ENCODE results near the gene GRIK2.

DNA sequence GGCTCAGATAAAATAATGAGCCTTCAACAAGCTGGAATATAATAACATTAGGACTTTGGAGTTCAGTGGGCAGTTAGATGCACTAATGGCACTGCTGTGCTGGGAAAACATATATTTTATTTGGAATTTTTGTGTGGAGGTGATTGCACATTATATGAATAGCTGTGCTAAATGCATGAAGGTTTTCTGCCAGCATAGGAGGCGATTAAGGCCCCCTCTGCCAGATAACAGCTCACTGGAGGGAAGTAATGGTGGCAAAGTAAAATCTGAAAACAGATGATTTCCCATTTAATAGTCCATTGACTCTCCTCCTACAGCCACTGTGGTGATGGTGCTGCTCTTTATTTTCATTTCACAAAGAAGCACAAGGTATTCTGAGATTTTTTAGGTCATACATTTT, 326.0 kb downstream of the GRIK2 start:
- no peak for TF ChIP-seq POLR2A (IDR thresholded peaks at IDR 0.05)
- TF ChIP-seq, protein P1, sequence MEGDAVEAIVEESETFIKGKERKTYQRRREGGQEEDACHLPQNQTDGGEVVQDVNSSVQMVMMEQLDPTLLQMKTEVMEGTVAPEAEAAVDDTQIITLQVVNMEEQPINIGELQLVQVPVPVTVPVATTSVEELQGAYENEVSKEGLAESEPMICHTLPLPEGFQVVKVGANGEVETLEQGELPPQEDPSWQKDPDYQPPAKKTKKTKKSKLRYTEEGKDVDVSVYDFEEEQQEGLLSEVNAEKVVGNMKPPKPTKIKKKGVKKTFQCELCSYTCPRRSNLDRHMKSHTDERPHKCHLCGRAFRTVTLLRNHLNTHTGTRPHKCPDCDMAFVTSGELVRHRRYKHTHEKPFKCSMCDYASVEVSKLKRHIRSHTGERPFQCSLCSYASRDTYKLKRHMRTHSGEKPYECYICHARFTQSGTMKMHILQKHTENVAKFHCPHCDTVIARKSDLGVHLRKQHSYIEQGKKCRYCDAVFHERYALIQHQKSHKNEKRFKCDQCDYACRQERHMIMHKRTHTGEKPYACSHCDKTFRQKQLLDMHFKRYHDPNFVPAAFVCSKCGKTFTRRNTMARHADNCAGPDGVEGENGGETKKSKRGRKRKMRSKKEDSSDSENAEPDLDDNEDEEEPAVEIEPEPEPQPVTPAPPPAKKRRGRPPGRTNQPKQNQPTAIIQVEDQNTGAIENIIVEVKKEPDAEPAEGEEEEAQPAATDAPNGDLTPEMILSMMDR (IDR thresholded peaks at IDR 0.05), result no peak
